Measurements from ENCODE around the gene HHIP. TPM values are rescaled to one million over a fixed set of nuclear protein-coding genes. Genes with fewer than 3 reads are reported as not detected.

HHIP gene
- total RNA-seq, 1 donor, result 0.72 TPM

- H3K4me3 ChIP-seq (ENCODE audit: insufficient read depth, low read length), result no peak overlapping the region
- H3K79me2 ChIP-seq (ENCODE audit: insufficient read depth, low read length), result no peaks in the 10 kb centered on the region
- peaks cover 26% of the 10 kb centered on the region for H3K4me1 ChIP-seq (ENCODE audit: insufficient read depth, low read length)
- H2AFZ ChIP-seq (ENCODE audit: low read length), result no peak overlapping the region
- H3K9me3 ChIP-seq (ENCODE audit: low read depth, low read length), result no peaks in the 10 kb centered on the region
- peak overlapping the region; percentile 18 for H3K4me2 ChIP-seq (ENCODE audit: insufficient read depth, low read length)
- H3K27ac ChIP-seq (ENCODE audit: low read depth, low read length), result peak overlapping the region; percentile 54
- DNase-seq (ENCODE audit: insufficient read length, low spot score, missing footprints), result no peak
- H4K20me1 ChIP-seq (ENCODE audit: insufficient read depth, low read length), result no peaks in the 10 kb centered on the region
- no peaks in the 10 kb centered on the region for H3K36me3 ChIP-seq (ENCODE audit: insufficient read depth, low read length)
- no peak for TF ChIP-seq CTCF (IDR thresholded peaks at IDR 0.05; ENCODE audit: extremely low read depth, low read depth, low read length)
- H3K27me3 ChIP-seq (ENCODE audit: insufficient read depth, low read length), result no peaks in the 10 kb centered on the region
These were observed 64.6 kb downstream of the HHIP start for GRCh38 chr4:144710526-144710912.

GRCh38 chr4:144711700-144712456 lies 65.9 kb downstream of the HHIP start:
- TF ChIP-seq CTCF (IDR thresholded peaks at IDR 0.05; ENCODE audit: extremely low read depth, low read depth, low read length), result no peak
- peaks cover 26% of the 10 kb centered on the region for H3K4me1 ChIP-seq (ENCODE audit: insufficient read depth, low read length)
- DNase-seq (ENCODE audit: insufficient read length, low spot score, missing footprints), result no peak
- no peaks in the 10 kb centered on the region for H3K79me2 ChIP-seq (ENCODE audit: insufficient read depth, low read length)
- no peaks in the 10 kb centered on the region for H3K9me3 ChIP-seq (ENCODE audit: low read depth, low read length)
- no peak overlapping the region for H2AFZ ChIP-seq (ENCODE audit: low read length)
- no peaks in the 10 kb centered on the region for H4K20me1 ChIP-seq (ENCODE audit: insufficient read depth, low read length)
- H3K36me3 ChIP-seq (ENCODE audit: insufficient read depth, low read length), result no peaks in the 10 kb centered on the region
- H3K27me3 ChIP-seq (ENCODE audit: insufficient read depth, low read length), result no peaks in the 10 kb centered on the region
- no peak overlapping the region for H3K27ac ChIP-seq (ENCODE audit: low read depth, low read length)
- no peak overlapping the region for H3K4me2 ChIP-seq (ENCODE audit: insufficient read depth, low read length)
- no peak overlapping the region for H3K4me3 ChIP-seq (ENCODE audit: insufficient read depth, low read length)

- Histone ChIP-seq H2AFZ (ENCODE audit: low read length) (no peak overlapping the region), H3K4me1 (ENCODE audit: insufficient read depth, low read length) (peaks cover 26% of the 10 kb centered on the region), H3K9me3 (ENCODE audit: low read depth, low read length) (no peaks in the 10 kb centered on the region), H3K27me3 (ENCODE audit: insufficient read depth, low read length) (no peaks in the 10 kb centered on the region), H3K27ac (ENCODE audit: low read depth, low read length) (no peak overlapping the region), H3K36me3 (ENCODE audit: insufficient read depth, low read length) (no peaks in the 10 kb centered on the region), H3K79me2 (ENCODE audit: insufficient read depth, low read length) (no peaks in the 10 kb centered on the region), H3K4me3 (ENCODE audit: insufficient read depth, low read length) (no peak overlapping the region), H4K20me1 (ENCODE audit: insufficient read depth, low read length) (no peaks in the 10 kb centered on the region), H3K4me2 (ENCODE audit: insufficient read depth, low read length) (no peak overlapping the region)
- DNase-seq (ENCODE audit: insufficient read length, low spot score, missing footprints), result no peak
- TF ChIP-seq CTCF (IDR thresholded peaks at IDR 0.05; ENCODE audit: extremely low read depth, low read depth, low read length), result no peak
These were observed 66.8 kb downstream of the HHIP start for GRCh38 chr4:144712775-144713174.

GRCh38 chr4:144714166-144714565 lies 68.2 kb downstream of the HHIP start:
- Histone ChIP-seq H3K9me3 (ENCODE audit: low read depth, low read length) (no peaks in the 10 kb centered on the region), H3K4me2 (ENCODE audit: insufficient read depth, low read length) (no peak overlapping the region), H3K4me1 (ENCODE audit: insufficient read depth, low read length) (peaks cover 20% of the 10 kb centered on the region), H3K36me3 (ENCODE audit: insufficient read depth, low read length) (no peaks in the 10 kb centered on the region), H3K27me3 (ENCODE audit: insufficient read depth, low read length) (no peaks in the 10 kb centered on the region), H3K27ac (ENCODE audit: low read depth, low read length) (no peak overlapping the region), H2AFZ (ENCODE audit: low read length) (no peak overlapping the region), H3K4me3 (ENCODE audit: insufficient read depth, low read length) (no peak overlapping the region), H4K20me1 (ENCODE audit: insufficient read depth, low read length) (no peaks in the 10 kb centered on the region), H3K79me2 (ENCODE audit: insufficient read depth, low read length) (no peaks in the 10 kb centered on the region)
- no peak for DNase-seq (ENCODE audit: insufficient read length, low spot score, missing footprints)
- no peak for TF ChIP-seq CTCF (IDR thresholded peaks at IDR 0.05; ENCODE audit: extremely low read depth, low read depth, low read length)

Data from osteoblast (primary cell).